Measurements from ENCODE around the gene CNTNAP5. TPM values are rescaled to one million over a fixed set of nuclear protein-coding genes. Genes with fewer than 3 reads are reported as not detected.

Gene CNTNAP5
- total and polyA plus RNA-seq, 2 of the 8 experiments (the other 6 are each of a cell fraction or from before 2014, with no cell fraction given): 0.11 to 0.76 TPM

- Histone ChIP-seq H3K36me3 (ENCODE audit: control insufficient read depth in 2 of 4, insufficient read depth in 4 of 4, low read length in 3 of 4) (no peaks in the 10 kb centered on the region), H2BK12ac (ENCODE audit: low read depth, low read length) (no peak overlapping the region), H3K4me1 (replicated peaks in 1 of 4; ENCODE audit: control insufficient read depth in 3 of 4, insufficient read depth in 4 of 4, low read length in 3 of 4) (peaks cover 0 to 3% (median 0%) of the 10 kb centered on the region in 4 experiments; a peak in 2 of 7 replicates), H3K79me1 (ENCODE audit: low read depth, low read length) (no peaks in the 10 kb centered on the region), H4K20me1 (replicated peaks in 1 of 2; ENCODE audit: control insufficient read depth in 1 of 2, insufficient read depth in 2 of 2, low read length in 2 of 2) (no peaks in the 10 kb centered on the region), H3K4me3 (ENCODE audit: extremely low read depth in 1 of 4, insufficient read depth in 2 of 4, low read depth in 3 of 4, low read length in 4 of 4) (no peak overlapping the region), H3K9me3 (ENCODE audit: insufficient read depth in 2 of 2, low read depth in 1 of 2, low read length in 1 of 2) (no peaks in the 10 kb centered on the region), H3K14ac (ENCODE audit: insufficient read length) (no peak overlapping the region), H3K9ac (replicated peaks in 1 of 4; ENCODE audit: extremely low read depth in 1 of 4, low read depth in 3 of 4, low read length in 3 of 4) (no peak overlapping the region), H3K4me2 (ENCODE audit: insufficient read depth in 1 of 2, low read depth in 2 of 2, low read length in 2 of 2) (no peak overlapping the region), H4K91ac (replicated peaks; ENCODE audit: insufficient read length, low read length) (no peak overlapping the region), H3K18ac (ENCODE audit: extremely low read depth, low read length) (no peak overlapping the region), H3K79me2 (ENCODE audit: control insufficient read depth in 1 of 2, insufficient read depth in 2 of 2, low read length in 2 of 2) (no peaks in the 10 kb centered on the region), H3K27ac (ENCODE audit: low read depth, low read length) (no peak overlapping the region), H2BK15ac (ENCODE audit: low read length) (no peak overlapping the region), H2BK20ac (ENCODE audit: low read length) (no peak overlapping the region), H4K5ac (ENCODE audit: insufficient read length, low read depth, low read length) (no peak overlapping the region), H3K56ac (replicated peaks; ENCODE audit: insufficient read length, low read depth, low read length) (no peak overlapping the region), H2BK5ac (ENCODE audit: low read depth, low read length) (no peak overlapping the region), H2AK5ac (ENCODE audit: low read depth, low read length) (no peak overlapping the region), H2AFZ (ENCODE audit: low read length) (no peak overlapping the region), H3K27me3 (replicated peaks in 1 of 4; ENCODE audit: control insufficient read depth in 3 of 4, extremely low read depth in 1 of 4, insufficient read depth in 3 of 4, low read length in 3 of 4) (no peaks in the 10 kb centered on the region), H3K4ac (replicated peaks; ENCODE audit: insufficient read length, low read depth, low read length) (no peak overlapping the region), H4K8ac (ENCODE audit: extremely low read depth, insufficient read depth, low read length) (no peak overlapping the region), H2BK120ac (replicated peaks; ENCODE audit: low read depth, low read length) (no peak overlapping the region), H3K23ac (ENCODE audit: insufficient read length) (no peak overlapping the region), H3K23me2 (ENCODE audit: low read depth, low read length) (no peaks in the 10 kb centered on the region)
- CTCF ChIA-PET (ENCODE audit: partially characterized antibody): no interaction called here
- FAIRE-seq: no peak
- DNase-seq (ENCODE audit: low read depth in 1 of 2, low spot score in 2 of 2): no peak
- 72% methylated on average over 2 of the region's 2 CpGs; no CpG with 5 or more reads in 1 of the 2 experiments for WGBS, 2 experiments (ENCODE audit: extremely low coverage in 1 of 2, insufficient coverage in 1 of 2, insufficient read length in 1 of 2, insufficient replicate concordance in 2 of 2, low coverage in 1 of 2, low lambda C conversion rate in 2 of 2, missing lambda C conversion rate in 1 of 2)
- POLR2A ChIA-PET (ENCODE audit: partially characterized antibody): no interaction called here
- TF ChIP-seq TEAD4 (IDR thresholded peaks at IDR 0.05; ENCODE audit: low read depth, low read length) (no peak), FOSL1 (IDR thresholded peaks at IDR 0.05; ENCODE audit: insufficient read depth, low read depth, low read length) (no peak), CBX8 (IDR thresholded peaks at IDR 0.05; ENCODE audit: borderline replicate concordance, low read depth, low read length) (no peak), TCF12 (IDR thresholded peaks at IDR 0.05; ENCODE audit: low read depth, low read length) (no peak), POLR2A (IDR thresholded peaks at IDR 0.05; ENCODE audit: control extremely low read depth in 1 of 2, low read depth in 2 of 2, low read length in 2 of 2) (no peak), POLR2AphosphoS5 (IDR thresholded peaks at IDR 0.05; ENCODE audit: low read depth, low read length) (no peak), HDAC2 (IDR thresholded peaks at IDR 0.05; ENCODE audit: borderline replicate concordance in 1 of 2, low read depth in 2 of 2, low read length in 2 of 2) (no peak), ZNF274 (IDR thresholded peaks at IDR 0.05; ENCODE audit: borderline replicate concordance, extremely low read depth, low read length) (no peak), SP2 (IDR thresholded peaks at IDR 0.05; ENCODE audit: low read length) (no peak), ATF2 (IDR thresholded peaks at IDR 0.05; ENCODE audit: low read length) (no peak), RBBP5 (IDR thresholded peaks at IDR 0.05; ENCODE audit: borderline replicate concordance, low read depth, low read length) (no peak), JUND (IDR thresholded peaks at IDR 0.05; ENCODE audit: low read length) (no peak), BRCA1 (IDR thresholded peaks at IDR 0.05; ENCODE audit: low read depth, low read length) (no peak)
Observed at GRCh38 chr2:124586835-124587234, 561.7 kb downstream of the CNTNAP5 start.

Data from H1 (cell line).